NCI-H82 treated with DMSO at 0.1 percent for 48 hours (cell line): ENCODE data around the gene PCYT2.

Source experiments
- DNase-seq: peaks from one replicate; lab custom pipeline; 2025; ENCODE audit not compliant: unreplicated experiment; lab: John Stamatoyannopoulos, UW

PCYT2 gene

DNA sequence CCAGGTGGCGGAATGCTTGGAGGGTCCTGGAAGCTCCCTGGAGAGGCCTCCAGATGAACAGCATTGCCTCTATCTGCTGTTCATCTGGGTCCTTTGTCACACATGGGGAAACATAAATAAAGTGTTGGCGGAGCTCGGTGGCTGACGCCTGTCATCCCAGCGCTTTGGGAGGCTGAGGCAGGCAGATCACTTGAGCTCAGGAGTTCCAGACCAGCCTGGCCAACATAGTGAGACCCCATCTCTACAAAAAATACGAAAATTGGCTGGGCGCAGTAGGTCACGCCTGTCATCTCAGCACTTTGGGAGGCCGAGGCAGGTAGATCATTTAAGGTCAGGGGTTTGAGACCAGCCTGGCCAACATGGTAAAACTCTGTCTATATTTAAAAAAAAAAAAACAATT is 33.7 kb upstream of the PCYT2 start:
- DNase-seq = no peak

DNA sequence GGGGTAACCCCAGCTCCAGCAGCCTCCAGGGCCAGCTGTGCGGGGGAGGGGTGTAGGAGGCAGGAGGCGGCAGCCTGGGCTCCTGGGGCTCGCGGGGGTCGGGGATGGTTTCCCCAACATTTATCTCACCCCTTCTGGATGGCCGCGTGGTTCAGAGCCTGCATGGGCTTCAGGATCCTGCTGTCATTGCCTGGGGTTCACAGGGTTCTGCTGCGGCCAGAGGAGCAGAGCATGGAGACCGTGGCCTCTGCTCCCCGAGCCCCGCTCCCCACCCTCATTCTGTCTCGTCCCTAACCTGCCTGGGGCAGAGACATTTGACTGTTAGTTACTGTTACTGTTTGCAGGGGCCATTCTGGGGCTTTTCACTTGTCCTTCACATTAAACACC is 31.0 kb upstream of the PCYT2 start:
- no peak for DNase-seq

DNA sequence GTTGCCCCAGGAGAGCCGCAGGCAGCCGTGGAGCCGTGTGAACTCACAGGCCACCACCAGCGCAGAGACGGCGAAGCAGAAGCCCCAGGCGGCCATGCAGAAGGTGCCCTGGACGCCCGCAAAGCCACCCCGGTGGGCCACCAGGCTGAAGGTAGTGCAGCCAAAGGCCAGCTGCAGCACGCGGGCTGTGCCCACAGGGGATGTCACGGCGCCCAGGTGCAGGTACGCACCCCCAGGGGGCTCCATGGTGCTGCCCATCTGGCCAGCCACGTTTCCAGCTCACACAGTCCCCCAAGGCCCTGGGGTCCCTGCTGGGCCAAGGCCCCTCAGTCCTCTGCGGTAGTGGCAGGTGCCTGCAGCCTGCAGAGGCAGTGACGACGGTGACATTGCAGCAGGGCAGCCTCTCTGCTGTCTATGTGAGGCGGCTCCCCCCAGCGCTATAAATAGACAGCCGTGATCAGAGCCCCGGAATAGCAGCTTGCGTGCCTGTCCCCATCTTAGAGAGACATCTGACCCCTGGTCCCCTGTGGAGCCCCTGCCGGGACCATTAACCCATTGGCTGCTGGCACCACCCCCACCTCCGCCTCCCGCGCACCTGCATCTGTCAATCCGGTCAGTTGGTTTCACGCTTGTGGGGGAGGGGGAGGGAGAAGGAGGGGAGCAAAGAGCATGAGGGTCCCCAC is 30.4 kb upstream of the PCYT2 start:
- DNase-seq = no peak

DNA sequence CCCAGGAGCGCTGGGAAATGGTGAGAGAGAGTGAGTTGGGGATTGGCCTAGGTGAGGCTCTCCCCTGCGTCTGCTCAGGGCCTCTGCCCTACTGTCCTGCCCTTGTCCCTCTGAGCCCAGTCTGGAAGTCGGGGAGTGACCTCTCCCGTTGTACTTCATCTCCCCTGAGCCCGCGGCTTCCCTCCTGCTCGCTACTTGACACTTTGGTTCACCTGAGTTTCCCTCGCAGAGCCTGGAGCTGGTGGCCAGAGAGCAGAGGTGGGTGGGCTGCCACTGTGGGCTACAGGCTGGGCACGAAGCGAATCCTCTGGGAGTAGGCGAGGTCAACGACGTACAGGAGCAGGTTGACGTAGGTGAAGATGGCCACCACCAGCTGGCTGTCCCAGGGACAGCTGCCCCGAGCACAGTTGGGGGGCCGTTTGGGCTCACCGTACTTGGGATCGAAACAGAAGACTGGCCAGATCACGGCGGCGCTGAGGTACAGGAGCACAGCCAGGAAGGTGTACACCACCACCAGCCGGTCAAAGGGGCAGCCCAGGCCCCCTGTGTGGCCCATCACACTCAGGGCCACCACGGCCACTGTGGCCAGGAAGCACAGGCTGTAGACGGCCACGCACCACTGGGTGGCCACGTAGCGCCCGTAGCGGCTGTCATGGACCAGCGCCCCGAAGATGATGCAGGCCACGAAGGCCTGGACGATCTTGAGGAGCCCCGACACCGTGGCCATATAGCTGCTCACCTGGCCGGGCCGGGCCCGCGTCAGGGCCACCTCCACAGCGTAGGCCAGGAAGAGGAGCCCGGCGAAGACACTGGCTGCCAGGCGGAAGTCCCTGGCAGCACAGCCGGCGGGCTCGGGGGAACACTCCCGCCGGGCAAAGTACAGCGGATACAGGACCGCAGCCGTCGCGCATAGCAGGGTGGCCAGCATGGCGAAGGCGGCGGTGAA is 29.6 kb upstream of the PCYT2 start:
- DNase-seq = no peak

DNA sequence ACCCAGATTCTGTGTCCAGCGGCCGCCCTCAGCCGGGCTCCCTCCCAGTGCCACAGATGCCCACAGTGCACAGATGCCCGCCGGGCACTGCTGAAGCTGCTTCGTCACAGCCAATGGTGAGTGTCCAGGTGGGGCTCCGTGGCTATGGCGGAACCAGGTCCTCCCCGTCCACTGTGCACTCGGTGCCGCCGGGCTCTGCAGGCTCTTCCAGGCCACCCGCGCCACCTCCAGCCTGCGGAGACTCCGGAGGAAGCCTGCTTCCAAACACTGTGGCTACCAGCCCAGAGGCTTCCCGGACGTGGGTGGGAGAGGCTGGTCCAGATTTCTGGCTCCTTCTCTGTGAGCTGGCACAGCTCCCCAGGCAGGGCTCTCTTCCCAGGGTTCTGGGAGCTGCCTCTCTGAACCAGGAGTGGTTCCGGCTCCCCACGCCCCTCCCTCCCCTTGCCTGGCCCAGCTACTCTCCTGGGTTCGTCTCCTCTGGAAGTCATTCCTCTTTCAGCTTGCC is 28.7 kb upstream of the PCYT2 start:
- DNase-seq = no peak

DNA sequence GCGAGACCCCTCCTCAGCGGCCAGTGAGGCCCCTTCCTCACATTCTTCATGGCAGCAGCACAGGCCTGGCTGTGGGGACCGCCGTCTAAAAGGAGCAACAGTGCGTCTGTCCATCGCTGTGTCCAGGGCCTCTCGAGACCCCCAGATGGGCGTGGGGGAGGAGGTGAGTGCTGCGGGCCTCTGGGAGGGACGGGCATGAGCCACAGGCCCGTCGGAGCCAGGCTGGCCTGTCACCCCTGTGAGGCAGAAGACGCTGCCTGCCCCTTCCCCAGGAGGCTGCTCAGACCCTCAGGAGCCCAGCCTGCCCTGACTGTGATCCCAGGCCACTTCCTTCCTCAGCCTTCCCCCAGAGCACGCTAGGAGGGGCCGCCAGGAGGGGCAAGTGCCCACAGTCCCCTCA is 28.0 kb upstream of the PCYT2 start:
- no peak for DNase-seq

DNA sequence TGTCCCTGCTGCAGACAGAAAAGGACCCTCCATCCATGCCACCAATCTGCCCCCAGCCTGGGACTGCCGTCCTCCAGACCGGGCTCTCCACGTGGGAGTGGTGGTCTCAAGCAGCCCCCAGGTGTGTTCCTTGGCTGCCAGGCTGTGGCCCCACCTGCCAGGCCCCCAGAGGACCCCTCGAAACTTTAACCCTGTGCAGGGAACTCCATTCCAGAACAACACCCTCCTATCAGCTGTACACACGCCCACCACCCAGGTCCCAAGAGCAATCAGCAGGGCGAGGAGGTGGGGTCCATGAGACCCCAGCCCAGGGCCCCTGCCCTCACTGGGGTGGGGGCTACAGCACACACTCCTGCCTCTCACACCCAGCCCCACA is 24.5 kb upstream of the PCYT2 start:
- DNase-seq = no peak

DNA sequence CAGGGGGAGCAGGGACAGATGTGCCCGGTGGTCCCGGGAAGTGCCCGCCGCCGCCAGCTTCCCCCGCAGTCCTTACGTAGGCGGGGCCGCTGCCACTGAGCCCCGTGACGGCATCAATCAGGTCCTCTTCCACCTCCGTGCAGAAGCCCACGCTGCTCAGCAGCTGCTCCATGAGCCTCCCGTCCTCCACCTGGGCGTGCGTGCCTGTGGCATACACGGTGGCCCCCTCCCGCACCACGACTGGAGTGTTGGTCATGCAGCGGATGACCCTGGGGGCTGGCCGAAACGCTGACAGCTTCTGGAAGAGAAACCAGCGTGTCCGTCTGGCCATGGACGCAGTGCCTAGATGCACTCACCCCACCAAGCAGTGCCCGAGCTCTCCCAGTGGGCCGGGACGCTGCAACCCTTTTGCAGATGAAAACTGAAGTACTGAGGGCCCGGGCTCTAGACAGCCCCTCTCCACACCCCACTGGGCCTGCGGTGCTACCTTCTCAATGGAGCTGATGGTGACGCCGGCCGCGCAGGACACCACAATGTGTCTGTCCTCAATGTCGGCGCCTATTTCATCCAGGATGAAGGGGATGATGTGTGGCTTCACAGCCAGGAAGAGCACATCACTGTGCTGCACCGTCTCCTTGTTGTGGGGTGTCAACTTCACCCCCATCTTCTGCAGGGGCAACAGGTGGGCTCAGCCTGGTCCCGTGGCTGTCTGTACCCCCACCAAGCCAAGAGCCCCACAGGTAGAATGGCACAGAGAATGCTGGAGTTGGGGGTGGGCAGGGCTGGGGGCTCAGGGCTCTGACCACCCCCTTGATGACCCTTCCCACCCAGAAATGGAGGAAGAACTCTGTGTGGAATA is 23.9 kb upstream of the PCYT2 start:
- DNase-seq = no peak

DNA sequence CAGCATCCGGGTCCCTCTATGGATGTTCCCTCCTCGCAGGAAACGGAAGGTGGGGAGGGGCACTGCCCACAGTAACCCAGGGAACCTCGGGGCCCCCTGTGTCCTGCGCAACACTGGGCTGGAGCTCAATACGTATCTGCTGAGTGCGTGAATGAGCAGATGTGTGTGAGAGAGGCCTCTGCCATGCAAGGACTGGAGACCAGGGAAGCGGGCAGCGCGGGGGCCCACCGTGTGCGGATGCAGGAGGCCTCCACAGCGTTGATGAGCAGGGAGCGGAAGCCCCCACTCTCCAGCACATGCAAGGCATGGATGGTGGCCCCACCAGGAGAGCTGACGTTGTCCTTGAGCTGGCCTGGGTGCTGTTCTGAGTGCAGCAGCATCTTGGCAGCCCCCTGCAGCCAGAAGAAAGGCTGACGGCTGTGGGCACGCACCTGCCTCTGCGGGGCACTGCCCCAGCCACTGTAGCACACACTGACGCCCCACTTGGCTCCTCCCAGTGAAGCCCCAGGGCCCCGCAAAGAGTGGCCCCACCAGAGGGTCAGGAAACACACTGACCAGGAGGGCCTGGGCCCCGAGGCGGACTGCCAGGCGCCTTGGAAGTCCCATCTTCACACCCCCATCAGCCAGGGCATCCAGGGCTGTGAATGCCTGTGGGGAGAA is 23.0 kb upstream of the PCYT2 start:
- no peak for DNase-seq

DNA sequence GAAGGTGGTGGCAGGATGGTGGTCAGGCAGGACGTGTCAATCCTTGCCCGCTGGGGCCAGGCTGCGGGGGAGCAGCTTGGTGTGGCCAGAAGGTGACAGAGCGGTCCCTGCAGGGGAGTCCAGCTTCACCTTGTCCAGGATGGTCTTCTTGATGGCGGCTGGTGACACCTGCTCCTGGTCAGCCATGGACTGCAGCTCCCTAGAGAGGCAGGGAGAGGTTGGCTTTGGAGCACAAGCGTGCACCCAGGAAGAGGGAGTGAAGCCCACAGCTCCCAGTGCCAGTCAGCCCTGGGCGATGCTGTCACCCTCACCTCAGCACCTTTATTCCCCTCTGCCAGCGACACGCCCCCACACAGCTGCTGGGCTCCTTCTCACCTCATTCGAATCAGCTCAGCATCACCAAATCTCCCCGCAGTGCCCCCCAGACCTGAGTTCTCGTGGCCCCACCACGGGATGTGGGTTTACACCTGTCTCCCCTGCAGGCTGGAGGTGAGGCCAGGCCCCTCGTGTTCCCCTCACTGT is 22.0 kb upstream of the PCYT2 start:
- no peak for DNase-seq

DNA sequence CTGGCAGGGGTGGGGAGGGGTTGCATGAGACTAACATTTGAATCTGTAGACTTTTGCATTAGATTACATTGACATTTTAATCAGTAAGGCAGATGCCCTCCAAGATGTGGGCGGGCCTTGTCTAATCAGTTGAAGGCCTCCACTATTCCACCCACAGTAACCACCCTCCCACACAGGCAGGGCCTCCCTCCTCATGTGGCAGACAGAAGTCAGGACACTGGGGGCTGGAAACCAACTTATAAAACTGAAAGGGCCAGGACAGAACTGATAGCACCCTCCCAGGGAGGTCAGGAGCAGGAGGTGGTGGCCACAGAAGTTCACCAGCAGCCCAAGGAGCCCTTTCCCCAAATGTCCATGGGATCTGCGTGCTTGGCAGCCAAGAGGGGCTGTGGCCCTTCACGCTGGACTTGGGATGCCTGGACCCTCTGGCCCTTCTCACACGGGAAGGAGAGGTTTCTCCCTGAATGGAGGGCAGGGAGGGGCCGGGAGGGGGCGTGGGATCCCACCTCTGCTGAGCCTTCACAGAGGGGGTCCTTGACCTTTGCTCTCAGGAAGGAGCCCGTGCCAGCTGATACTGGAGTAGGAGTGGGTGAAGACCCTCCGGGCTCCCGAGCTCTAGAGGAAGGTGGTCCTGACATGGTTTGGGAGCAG is 21.3 kb upstream of the PCYT2 start:
- DNase-seq = no peak

DNA sequence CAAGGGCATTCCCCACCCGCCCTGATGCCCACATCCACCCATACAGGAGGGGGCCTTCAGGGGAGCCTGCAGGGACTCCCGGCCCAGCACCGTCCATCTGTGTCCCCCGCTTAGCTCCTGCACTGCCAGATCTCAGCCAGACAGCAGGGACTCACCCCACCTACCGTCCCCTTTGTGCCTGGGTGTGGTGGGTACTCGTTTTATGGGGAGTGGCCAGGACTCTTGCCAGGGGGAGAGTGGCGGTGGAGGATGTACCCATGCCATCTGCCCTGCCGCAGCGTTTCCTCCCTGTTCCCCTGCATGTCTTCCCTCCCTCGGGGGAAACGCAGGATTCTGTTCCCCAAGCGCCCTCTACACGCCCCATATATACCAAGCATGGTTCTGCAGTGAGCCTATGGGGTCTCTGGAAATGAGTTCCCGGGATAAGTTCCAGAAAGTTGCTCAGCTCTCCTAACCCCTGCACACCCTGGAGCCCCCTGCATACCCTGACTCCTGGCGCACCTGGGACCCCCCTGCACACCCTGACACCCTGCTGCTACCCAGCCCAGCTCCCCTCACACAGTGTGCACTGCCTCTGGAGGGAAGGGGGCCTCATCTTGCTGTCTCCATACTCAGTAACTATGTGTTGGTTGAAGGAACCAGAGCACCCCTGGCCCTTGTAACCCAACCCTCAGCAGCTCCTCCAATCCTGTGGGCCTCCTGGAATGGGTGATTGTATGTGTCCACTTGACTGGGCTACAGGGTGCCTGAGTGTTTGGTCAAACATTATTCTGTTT is 20.5 kb upstream of the PCYT2 start:
- no peak for DNase-seq

DNA sequence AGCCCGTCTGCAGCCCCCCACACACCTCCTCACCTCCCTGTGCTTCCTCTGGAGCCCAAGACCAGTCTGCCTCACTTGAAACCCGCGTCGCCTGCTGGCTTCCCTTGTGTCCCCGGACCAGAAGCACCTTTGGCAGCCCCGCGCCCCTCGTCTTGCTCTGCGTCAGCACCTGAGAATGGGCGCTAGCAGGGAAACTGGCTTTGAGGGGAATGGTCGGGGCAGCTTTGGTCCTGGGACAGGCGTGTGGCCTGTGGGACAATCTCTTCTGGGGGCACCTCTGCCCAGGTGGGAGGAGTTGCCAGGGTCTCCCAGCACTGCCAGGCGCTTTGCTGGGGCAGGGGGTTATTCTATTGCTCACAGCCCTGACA is 20.0 kb upstream of the PCYT2 start:
- DNase-seq = no peak

DNA sequence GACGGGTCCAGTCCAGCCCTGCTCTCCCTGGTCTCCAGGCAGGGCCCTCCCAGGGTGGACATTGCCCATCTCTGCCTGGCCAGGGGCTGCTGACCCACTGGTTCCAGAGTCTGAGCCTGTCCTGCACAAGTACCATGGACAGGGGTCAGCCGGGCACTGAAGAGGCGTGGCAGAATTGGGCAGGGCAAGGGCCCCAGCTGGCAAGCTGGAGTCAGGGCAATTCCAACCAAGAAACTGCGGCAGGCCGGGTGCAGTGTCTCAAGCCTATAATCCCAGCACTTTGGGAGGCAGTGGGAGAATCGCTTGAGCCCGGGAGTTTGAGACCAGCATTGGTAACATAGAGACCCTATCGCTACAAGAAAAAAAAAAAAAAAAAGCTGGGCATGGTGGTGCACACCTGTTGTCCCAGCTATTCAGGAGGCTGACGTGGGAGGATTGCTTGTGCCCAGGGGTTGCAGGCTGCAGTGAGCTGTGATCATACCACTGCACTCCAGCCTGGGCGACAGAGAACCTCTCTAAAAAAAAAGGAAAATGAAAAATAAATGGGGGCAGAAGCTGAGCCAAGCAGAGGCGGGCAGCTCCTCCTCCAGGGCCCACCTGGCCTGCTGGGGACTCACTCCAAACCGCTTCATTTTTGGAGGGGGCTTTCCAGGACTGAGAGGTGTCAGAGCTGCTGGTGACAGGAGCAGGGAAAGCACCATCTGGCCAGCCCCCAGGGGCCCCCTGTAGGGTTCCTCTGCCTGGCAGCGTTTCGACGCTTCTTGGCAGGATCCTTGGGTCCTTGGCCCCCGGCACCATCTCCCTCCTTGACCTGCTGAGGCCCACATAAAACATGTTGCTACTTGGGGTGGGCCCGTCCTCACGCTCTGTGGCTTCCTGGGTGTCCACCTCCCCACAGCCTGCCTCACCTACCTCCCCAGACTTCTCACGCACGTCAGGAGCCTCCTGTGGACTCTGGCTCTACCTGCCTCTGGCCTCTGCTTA is 19.2 kb upstream of the PCYT2 start:
- no peak for DNase-seq

DNA sequence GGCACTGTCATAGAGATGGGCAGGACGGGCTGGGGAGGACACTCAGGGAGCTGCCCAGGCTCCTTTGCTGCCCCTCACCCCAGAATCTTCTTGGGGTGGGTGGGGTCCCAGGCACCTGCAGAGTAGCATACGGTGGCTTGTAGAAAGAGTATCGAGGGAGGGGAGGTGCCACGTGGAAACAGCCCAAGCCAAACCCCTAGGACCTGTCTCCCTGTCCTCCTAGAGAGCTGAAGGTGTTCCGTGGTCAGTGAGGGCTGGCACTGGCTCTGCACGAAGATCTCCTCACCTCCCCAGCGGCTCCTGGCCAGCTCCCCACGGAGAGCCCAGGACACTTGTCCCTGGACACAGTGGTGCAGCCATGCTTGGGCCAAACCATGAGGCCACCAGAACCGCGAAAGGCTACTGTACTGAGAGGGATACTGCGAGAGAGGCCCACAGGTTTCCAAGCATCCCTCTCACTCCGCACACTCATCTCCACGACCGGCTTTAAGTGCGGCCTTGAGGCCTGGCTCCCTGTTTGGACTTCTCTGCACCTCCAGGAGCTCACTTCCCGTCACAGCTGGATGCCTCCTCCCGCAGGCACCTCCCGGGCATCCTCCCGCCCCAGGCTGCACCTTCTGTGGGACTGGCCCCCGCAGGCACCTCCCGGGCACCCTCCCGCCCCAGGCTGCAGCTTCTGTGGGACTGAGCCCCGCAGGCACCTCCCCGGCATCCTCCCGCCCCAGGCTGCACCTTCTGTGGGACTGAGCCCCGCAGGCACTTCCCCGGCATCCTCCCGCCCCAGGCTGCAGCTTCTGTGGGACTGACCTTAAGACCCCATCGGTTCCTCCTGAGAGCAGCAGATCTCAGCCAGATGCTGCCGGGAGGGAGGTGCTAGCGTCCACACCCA is 18.3 kb upstream of the PCYT2 start:
- DNase-seq = no peak

DNA sequence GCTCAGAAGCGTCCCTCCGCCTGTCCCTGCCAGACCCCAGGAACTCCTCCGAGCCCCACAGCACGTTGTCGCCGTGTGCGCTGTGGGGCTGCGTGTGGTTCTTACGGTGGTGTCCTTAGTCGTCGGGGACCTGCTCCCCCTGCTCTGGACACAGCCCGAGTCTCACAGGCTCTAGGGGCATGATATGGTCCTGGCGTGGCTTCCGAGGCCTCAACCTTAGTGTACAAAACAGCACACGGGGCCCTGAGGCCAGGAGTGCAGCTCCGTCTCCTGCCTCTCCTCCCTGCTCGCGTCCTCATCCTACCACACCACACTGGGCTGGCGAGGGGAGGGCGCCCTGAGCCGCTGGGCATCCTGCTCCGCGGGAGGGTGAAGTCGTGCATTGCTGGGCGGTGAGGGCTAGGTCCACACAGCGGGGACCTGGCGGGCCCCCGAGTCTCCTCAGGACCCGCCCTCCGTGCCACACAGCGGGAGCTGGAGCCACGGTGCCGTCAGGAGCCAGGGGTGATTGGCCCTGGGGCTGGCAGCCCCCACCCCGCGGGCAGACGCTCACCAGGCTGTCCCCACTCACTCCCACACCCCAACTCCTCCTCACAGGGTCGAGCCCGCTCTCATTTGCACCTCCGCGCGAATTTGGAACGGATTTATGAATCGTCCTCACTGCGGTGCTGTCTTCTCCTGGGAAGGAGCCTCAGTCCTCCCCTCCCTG is 17.5 kb upstream of the PCYT2 start:
- no peak for DNase-seq
